Fibroblast of pulmonary artery (primary cell): Measurements from ENCODE around the gene FNDC1.

Source experiments
- DNase-seq: peaks from one replicate; pipeline ENCODE4 v3.0.0-alpha.2; 2010; ENCODE audit warnings: low read depth
- H3K4me3 ChIP-seq: replicated peaks from 2 replicates; pipeline ENCODE4 v1.5.1; 2011; ENCODE audit warnings: low read depth, mild to moderate bottlenecking, control low read depth, low read length, moderate library complexity
- CTCF ChIP-seq: IDR thresholded peaks from 2 replicates; pipeline ENCODE4 v1.5.1; 2011; ENCODE audit warnings: mild to moderate bottlenecking, control low read depth, low read length, inconsistent platforms; ENCODE audit errors: missing control alignments

Gene FNDC1

DNA sequence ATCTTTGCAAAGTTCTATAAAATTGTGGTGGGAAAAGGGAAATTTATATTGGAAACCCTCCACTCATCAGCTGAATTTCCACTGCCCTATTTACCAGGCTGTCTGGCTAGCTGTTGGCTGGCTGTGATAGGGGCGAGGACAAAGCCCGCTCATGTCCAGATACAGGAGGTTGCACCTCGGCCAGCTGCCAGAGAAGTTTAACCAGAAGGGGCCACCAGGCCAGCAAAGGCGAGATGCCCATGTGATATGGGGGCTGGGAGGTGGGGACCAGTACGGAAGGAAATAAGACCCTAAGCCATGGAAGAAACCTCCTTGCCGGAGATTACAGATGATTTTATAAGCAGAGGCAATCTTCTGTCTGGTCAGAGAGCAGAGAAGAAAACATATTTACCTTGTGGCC is 143.8 kb downstream of the FNDC1 start:
- no peak overlapping the region for H3K4me3 ChIP-seq
- DNase-seq: no peak
- TF ChIP-seq CTCF: no peak

GRCh38 chr6:159315562-159315961 is 146.4 kb downstream of the FNDC1 start:
- TF ChIP-seq CTCF: no peak
- no peak for DNase-seq
- no peak overlapping the region for H3K4me3 ChIP-seq

GRCh38 chr6:159317430-159317829 is 148.2 kb downstream of the FNDC1 start:
- DNase-seq: no peak
- no peak overlapping the region for H3K4me3 ChIP-seq
- no peak for TF ChIP-seq CTCF

- no peak for TF ChIP-seq CTCF
- no peak for DNase-seq
- no peak overlapping the region for H3K4me3 ChIP-seq
Measured at GRCh38 chr6:159321267-159321666, 152.1 kb downstream of the FNDC1 start.
